HepG2 (cell line): ENCODE data around the gene FAM174C. TPM values are rescaled to one million over a fixed set of nuclear protein-coding genes. Genes with fewer than 3 reads are reported as not detected.

Source experiments
- BRD4 ChIP-seq: sonication (generic); formaldehyde crosslinking; IDR thresholded peaks from 2 replicates; pipeline ENCODE4 v1.4.0; 2020; ENCODE audit warnings: missing genetic modification reagents
- CEBPZ ChIP-seq: IDR thresholded peaks from 2 replicates; pipeline ENCODE4 v1.6.1; 2012; ENCODE audit warnings: low read length, improper control_type of control experiment
- CHD2 ChIP-seq: IDR thresholded peaks from 2 replicates; pipeline ENCODE4 v1.6.1; 2011; ENCODE audit warnings: low read depth, low read length, improper control_type of control experiment
- HDAC2 ChIP-seq: sonication (generic); formaldehyde crosslinking; IDR thresholded peaks from 2 replicates; pipeline ENCODE4 v1.4.0; 2020; ENCODE audit warnings: missing genetic modification reagents
- KAT2B ChIP-seq: fragments of 150-350 bp; IDR thresholded peaks from 2 replicates; pipeline ENCODE4 v1.6.1; 2014; ENCODE audit warnings: low read depth, low read length, borderline replicate concordance
- NFKBIZ ChIP-seq: IDR thresholded peaks from 2 replicates; pipeline ENCODE4 v1.6.1; 2018; ENCODE audit warnings: missing genetic modification reagents, missing compliant biosample characterization
- PAX8 ChIP-seq: sonication (generic); formaldehyde crosslinking; IDR thresholded peaks from 2 replicates; pipeline ENCODE4 v1.8.0; 2022; ENCODE audit warnings: mild to moderate bottlenecking, missing genetic modification reagents, borderline replicate concordance
- PCBP2 ChIP-seq: fragments of 200-400 bp; formaldehyde crosslinking; optimal IDR thresholded peaks from 2 replicates; pipeline ENCODE3; 2018; ENCODE audit warnings: low read length, low read depth; ENCODE audit not compliant: poor library complexity, severe bottlenecking
- SRSF9 ChIP-seq: fragments of 200-400 bp; formaldehyde crosslinking; IDR thresholded peaks from 2 replicates; pipeline ENCODE4 v1.6.1; 2018; ENCODE audit warnings: borderline replicate concordance, mild to moderate bottlenecking, low read depth, low read length; ENCODE audit not compliant: insufficient read depth, poor library complexity, severe bottlenecking
- ZBTB14 ChIP-seq: sonication (generic); formaldehyde crosslinking; IDR thresholded peaks from 2 replicates; pipeline ENCODE4 v1.4.0; 2020; ENCODE audit warnings: missing genetic modification reagents
- ZBTB43 ChIP-seq: sonication (generic); formaldehyde crosslinking; conservative IDR thresholded peaks from 2 replicates; pipeline ENCODE4 v1.4.0; 2020; ENCODE audit warnings: missing genetic modification reagents
- ZBTB7B ChIP-seq: sonication (generic); formaldehyde crosslinking; IDR thresholded peaks from 2 replicates; pipeline ENCODE4 v1.4.0; 2020; ENCODE audit warnings: missing genetic modification reagents
- ZNF20 ChIP-seq: sonication (generic); formaldehyde crosslinking; IDR thresholded peaks from 2 replicates; pipeline ENCODE4 v1.4.0; 2020; ENCODE audit warnings: mild to moderate bottlenecking, moderate library complexity, missing genetic modification reagents
- ZNF280B ChIP-seq: sonication (generic); formaldehyde crosslinking; IDR thresholded peaks from 2 replicates; pipeline ENCODE4 v1.5.0; 2020; ENCODE audit warnings: missing genetic modification reagents, mild to moderate bottlenecking, borderline replicate concordance
- ZNF329 ChIP-seq: sonication (generic); formaldehyde crosslinking; IDR thresholded peaks from 2 replicates; pipeline ENCODE4 v1.9.0; 2021; ENCODE audit warnings: low read depth, mild to moderate bottlenecking, missing genetic modification reagents
- ZNF33A ChIP-seq: sonication (generic); formaldehyde crosslinking; IDR thresholded peaks from 2 replicates; pipeline ENCODE4 v1.5.1; 2020; ENCODE audit warnings: missing genetic modification reagents, mild to moderate bottlenecking, moderate library complexity, borderline replicate concordance
- ZNF44 ChIP-seq: sonication (generic); formaldehyde crosslinking; IDR thresholded peaks from 2 replicates; pipeline ENCODE4 v1.5.1; 2020; ENCODE audit warnings: mild to moderate bottlenecking, missing genetic modification reagents
- ZNF770 ChIP-seq: sonication (generic); formaldehyde crosslinking; IDR thresholded peaks from 2 replicates; pipeline ENCODE4 v1.5.0; 2020; ENCODE audit warnings: mild to moderate bottlenecking, missing genetic modification reagents
- ZNF781 ChIP-seq: sonication (generic); formaldehyde crosslinking; IDR thresholded peaks from 2 replicates; pipeline ENCODE4 v1.5.1; 2020; ENCODE audit warnings: borderline replicate concordance, mild to moderate bottlenecking, missing genetic modification reagents; ENCODE audit errors: not compliant biosample characterization
- polyA plus RNA-seq, 8 experiments: library from polyadenylated mRNA; depleted of rRNA in 3 of 8; stranded (reverse) in 7 of 8; unstranded in 1 of 8; fragments of >200 nt; fragmentation: Illumina TruSeq in 4 of 8; extraction: Trizol in 4 of 8; gene quantifications; 2 replicates each; pipeline versions ENCODE4 v1.2.1 to v1.2.3, GENCODE V29; 2011 to 2016; ENCODE audit warnings: low read depth in 4 of 8, missing spikeins in 1 of 8, mixed read lengths in 1 of 8; ENCODE audit not compliant: insufficient read depth in 1 of 8
- total RNA-seq, 5 experiments: library from RNA; depleted of rRNA; stranded (reverse); fragments of >200 nt; fragmentation: Illumina TruSeq; extraction: Trizol; gene quantifications; 2 replicates each; pipeline ENCODE4 v1.2.3, GENCODE V29; 2016; ENCODE audit warnings: low read depth in 1 of 5

The FAM174C gene
- total and polyA plus RNA-seq, 2 of the 13 experiments (the other 11 are each of a cell fraction or from before 2014, with no cell fraction given) = 19.5 to 31.3 TPM

GRCh38 chr19:1283207-1283916 is 8.0 kb downstream of the FAM174C start (continued):
- no peak for TF ChIP-seq SRSF9
- no peak for TF ChIP-seq KAT2B
- TF ChIP-seq ZNF770 (CRISPR knock-in tag) = peak; percentile 42; the same call in 1 of the 2 replicates
- 0 out of 2 replicates have a peak, but pooled peaks have one; percentile 23 for TF ChIP-seq ZBTB43 (CRISPR knock-in tag)
- peak; percentile 65; the same call in 1 of the 2 replicates for TF ChIP-seq HDAC2 (CRISPR knock-in tag)
- TF ChIP-seq ZNF280B (CRISPR knock-in tag) = peak; percentile 45; the same call in 1 of the 2 replicates
- TF ChIP-seq CEBPZ = no peak
- TF ChIP-seq ZBTB14 (CRISPR knock-in tag) = no peak
- TF ChIP-seq PCBP2 = no peak
- peak; percentile 97 for TF ChIP-seq ZBTB7B (CRISPR knock-in tag)
- TF ChIP-seq PAX8 (CRISPR knock-in tag) = no peak
- TF ChIP-seq ZNF44 (CRISPR knock-in tag) = no peak
- no peak; the same call in 1 of the 2 replicates for TF ChIP-seq ZNF329 (CRISPR knock-in tag)
- TF ChIP-seq ZNF781 (CRISPR knock-in tag) = no peak
- no peak for TF ChIP-seq ZNF33A (CRISPR knock-in tag)
- no peak for TF ChIP-seq CHD2
- TF ChIP-seq ZNF20 (CRISPR knock-in tag) = no peak
- TF ChIP-seq NFKBIZ = no peak
- TF ChIP-seq BRD4 = peak; percentile 69
